ENCODE data around the gene PLXDC1. TPM values are rescaled to one million over a fixed set of nuclear protein-coding genes. Genes with fewer than 3 reads are reported as not detected.
"Not testable (repeated sequence)": the region's sequence is repeated elsewhere in the genome, so short reads cannot be mapped to it uniquely, and the experiment has no call there.

The PLXDC1 gene
- total and polyA plus RNA-seq, 10 donors: 2.9 to 11.2 (median 4.5) TPM

- no peaks in the 10 kb centered on the region for H3K9me3 ChIP-seq
- peaks cover 0 to under 1% (median 0%) of the 10 kb centered on the region in 6 donors for H3K4me1 ChIP-seq
- no peak overlapping the region for H3K4me3 ChIP-seq
- no peaks in the 10 kb centered on the region for H3K27me3 ChIP-seq (replicated peaks in 1 of 7)
- WGBS, 5 donors: 63 to 89% (median 76%) methylated on average over 8 of the region's 8 CpGs
- no peak overlapping the region for H3K27ac ChIP-seq
- no peaks in the 10 kb centered on the region for H3K36me3 ChIP-seq
- TF ChIP-seq POLR2A (IDR thresholded peaks at IDR 0.05) (no peak), POLR2AphosphoS5 (IDR thresholded peaks at IDR 0.05) (no peak)
- TF ChIP-seq, protein P1, sequence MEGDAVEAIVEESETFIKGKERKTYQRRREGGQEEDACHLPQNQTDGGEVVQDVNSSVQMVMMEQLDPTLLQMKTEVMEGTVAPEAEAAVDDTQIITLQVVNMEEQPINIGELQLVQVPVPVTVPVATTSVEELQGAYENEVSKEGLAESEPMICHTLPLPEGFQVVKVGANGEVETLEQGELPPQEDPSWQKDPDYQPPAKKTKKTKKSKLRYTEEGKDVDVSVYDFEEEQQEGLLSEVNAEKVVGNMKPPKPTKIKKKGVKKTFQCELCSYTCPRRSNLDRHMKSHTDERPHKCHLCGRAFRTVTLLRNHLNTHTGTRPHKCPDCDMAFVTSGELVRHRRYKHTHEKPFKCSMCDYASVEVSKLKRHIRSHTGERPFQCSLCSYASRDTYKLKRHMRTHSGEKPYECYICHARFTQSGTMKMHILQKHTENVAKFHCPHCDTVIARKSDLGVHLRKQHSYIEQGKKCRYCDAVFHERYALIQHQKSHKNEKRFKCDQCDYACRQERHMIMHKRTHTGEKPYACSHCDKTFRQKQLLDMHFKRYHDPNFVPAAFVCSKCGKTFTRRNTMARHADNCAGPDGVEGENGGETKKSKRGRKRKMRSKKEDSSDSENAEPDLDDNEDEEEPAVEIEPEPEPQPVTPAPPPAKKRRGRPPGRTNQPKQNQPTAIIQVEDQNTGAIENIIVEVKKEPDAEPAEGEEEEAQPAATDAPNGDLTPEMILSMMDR (IDR thresholded peaks at IDR 0.05 in 8 of 11, conservative IDR thresholded peaks at IDR 0.05 in 3 of 11): no peak
- intact Hi-C loops (cut with DNase I; ENCODE audit: low total_unique reads): no loop called here
- no peak for DNase-seq
Measured at GRCh38 chr17:39062846-39063680, 88.4 kb downstream of the PLXDC1 start.

DNA sequence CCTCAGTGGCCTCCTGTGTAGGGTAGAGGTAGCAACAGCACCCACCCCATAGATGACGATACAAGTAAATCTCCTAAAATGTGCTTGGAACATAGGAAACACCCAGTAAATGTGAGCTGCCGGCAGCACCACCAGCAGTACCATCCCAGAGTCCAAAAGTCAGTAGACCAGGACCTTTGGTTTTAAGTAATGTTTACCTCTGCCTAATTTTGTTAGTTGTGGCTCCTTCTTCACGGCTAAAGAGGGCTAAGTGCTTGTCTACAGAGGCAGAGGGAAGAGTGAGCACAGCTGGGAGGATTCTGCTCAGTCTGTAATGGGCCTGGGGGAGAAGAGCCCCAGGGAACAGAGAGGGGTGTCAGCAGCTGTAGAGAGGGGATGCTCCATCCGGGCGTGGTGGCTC lies 92.9 kb downstream of the PLXDC1 start:
- intact Hi-C loops (cut with DNase I; ENCODE audit: low total_unique reads): no loop called here
- Histone ChIP-seq H3K9me3 (no peaks in the 10 kb centered on the region), H3K27me3 (replicated peaks in 1 of 7) (no peaks in the 10 kb centered on the region), H3K36me3 (no peaks in the 10 kb centered on the region), H3K27ac (no peak overlapping the region), H3K4me1 (peaks cover 0 to 21% (median 14%) of the 10 kb centered on the region in 6 donors), H3K4me3 (no peak overlapping the region)
- WGBS, 5 donors: 74 to 93% (median 76%) methylated on average over 5 of the region's 5 CpGs
- no peak for DNase-seq
- TF ChIP-seq, protein P1 (IDR thresholded peaks at IDR 0.05 in 8 of 11, conservative IDR thresholded peaks at IDR 0.05 in 3 of 11): no peak
- no peak for TF ChIP-seq POLR2A (IDR thresholded peaks at IDR 0.05)
- no peak for TF ChIP-seq POLR2AphosphoS5 (IDR thresholded peaks at IDR 0.05)

DNA sequence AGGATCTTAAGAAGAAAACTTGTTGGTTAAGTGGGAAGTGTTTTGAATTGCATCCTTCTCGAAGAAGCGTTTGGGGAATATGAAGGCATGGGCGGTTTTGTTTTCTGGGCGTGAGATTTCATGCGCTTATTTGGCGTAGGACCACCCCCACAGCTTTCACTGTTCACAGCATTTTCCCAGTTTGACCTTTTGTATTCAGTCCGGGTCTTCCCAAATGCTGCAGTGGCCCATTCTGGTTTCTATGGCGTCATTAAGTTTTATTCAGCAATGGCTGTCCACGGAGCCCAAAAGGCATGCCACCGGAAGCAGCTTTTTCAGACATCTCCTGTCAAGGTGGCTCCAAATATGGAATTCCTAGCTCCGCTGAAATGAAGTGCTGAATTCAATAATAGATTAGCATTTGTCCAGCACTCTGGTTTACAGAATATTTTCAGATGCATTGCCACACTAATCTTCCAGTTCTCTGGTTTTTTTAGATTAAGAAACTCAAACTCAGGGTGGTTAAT lies 93.7 kb downstream of the PLXDC1 start:
- intact Hi-C loops (cut with DNase I; ENCODE audit: low total_unique reads): no loop called here
- peak overlapping the region in 4 of 8 donors; percentile 44 to 80 (median 75) for H3K27ac ChIP-seq
- 64 to 87% (median 82%) methylated on average over 11 of the region's 11 CpGs for whole genome bisulfite sequencing, 5 donors
- no peak for TF ChIP-seq POLR2AphosphoS5 (IDR thresholded peaks at IDR 0.05)
- no peak for TF ChIP-seq POLR2A (IDR thresholded peaks at IDR 0.05)
- TF ChIP-seq, protein P1 (IDR thresholded peaks at IDR 0.05 in 8 of 11, conservative IDR thresholded peaks at IDR 0.05 in 3 of 11): no peak
- no peaks in the 10 kb centered on the region for H3K36me3 ChIP-seq
- H3K9me3 ChIP-seq: no peaks in the 10 kb centered on the region
- peaks cover 0 to 21% (median 14%) of the 10 kb centered on the region in 6 donors for H3K4me1 ChIP-seq
- H3K27me3 ChIP-seq (replicated peaks in 1 of 7): peaks cover 0 to 2% (median 0%) of the 10 kb centered on the region in 7 donors
- DNase-seq: no peak
- H3K4me3 ChIP-seq: peak overlapping the region in 6 of 8 donors; percentile 47 to 71 (median 54)

GRCh38 chr17:39054111-39054645 lies 97.3 kb downstream of the PLXDC1 start:
- DNase-seq: no peak
- H3K9me3 ChIP-seq: no peaks in the 10 kb centered on the region
- no peaks in the 10 kb centered on the region for H3K36me3 ChIP-seq
- H3K27ac ChIP-seq: no peak overlapping the region
- H3K4me1 ChIP-seq: peaks cover 0 to 21% (median 14%) of the 10 kb centered on the region in 6 donors
- H3K4me3 ChIP-seq: no peak overlapping the region
- no peak for TF ChIP-seq POLR2A (IDR thresholded peaks at IDR 0.05)
- no peak for TF ChIP-seq POLR2AphosphoS5 (IDR thresholded peaks at IDR 0.05)
- TF ChIP-seq, protein P1 (IDR thresholded peaks at IDR 0.05 in 8 of 11, conservative IDR thresholded peaks at IDR 0.05 in 3 of 11): no peak
- 64 to 78% (median 71%) methylated on average over 2 of the region's 2 CpGs for WGBS, 5 donors
- peaks cover 0 to 8% (median 0%) of the 10 kb centered on the region in 7 donors for H3K27me3 ChIP-seq (replicated peaks in 1 of 7)
- intact Hi-C loops (cut with DNase I; ENCODE audit: low total_unique reads): no loop called here

DNA sequence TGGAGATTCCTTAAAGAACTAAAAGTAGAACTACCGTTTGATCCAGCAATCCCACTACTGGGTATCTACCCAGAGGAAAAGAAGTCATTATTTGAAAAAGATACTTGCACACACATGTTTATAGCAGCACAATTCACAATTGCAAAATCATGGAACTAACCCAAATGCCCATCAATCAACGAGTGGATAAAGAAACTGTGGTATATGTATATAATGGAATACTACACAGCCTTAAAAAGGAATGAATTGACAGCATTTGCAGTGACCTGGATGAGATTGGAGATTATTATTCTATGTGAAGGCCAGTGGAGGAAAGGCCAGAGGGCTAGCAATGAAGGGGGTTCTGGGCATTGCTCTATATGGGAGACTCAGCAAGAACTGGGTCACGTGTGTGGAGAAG lies 99.0 kb downstream of the PLXDC1 start:
- DNase-seq; H3K27ac ChIP-seq; intact Hi-C loops (cut with DNase I; ENCODE audit: low total_unique reads); H3K36me3 ChIP-seq; H3K4me3 ChIP-seq; H3K27me3 ChIP-seq (replicated peaks in 1 of 7): not testable (repeated sequence)
- H3K4me1 ChIP-seq: peaks cover 0 to 14% (median 10%) of the 10 kb centered on the region in 6 donors
- peaks cover 5 to 16% (median 12%) of the 10 kb centered on the region in 8 donors for H3K9me3 ChIP-seq
- WGBS, 5 donors: 75 to 95% (median 87%) methylated on average over 3 of the region's 3 CpGs
